Activated gamma-delta T cell (primary cell): ENCODE results near the gene SLC35E2B.
A peak's percentile ranks its signal among the peaks of the same experiment; 100 is the strongest.
"Not testable (repeated sequence)": the region's sequence is repeated elsewhere in the genome, so short reads cannot be mapped to it uniquely, and the experiment has no call there.

Experiments used
- DNase-seq: peaks from one replicate; lab custom pipeline; 2025; lab: John Stamatoyannopoulos, UW

SLC35E2B gene

DNA sequence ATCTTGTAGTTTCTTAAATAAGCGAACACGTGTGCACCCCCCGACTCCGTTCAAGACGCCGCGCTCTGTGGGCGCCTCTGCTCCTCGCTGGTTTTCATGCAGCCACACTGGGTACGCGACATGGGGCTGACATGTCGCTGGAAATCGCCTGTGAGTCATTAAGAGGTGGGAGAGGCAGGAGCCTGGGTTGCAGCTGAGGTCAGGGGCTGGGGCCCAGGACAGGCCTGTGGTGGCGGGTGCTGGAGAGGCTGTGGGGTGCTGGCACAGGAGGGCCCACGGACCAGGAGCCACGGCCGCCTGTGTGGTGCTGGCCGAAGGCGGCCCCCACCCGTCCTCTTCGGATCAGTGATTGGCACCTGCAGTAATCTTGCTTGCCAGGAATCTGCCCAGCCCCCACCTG is 17.8 kb downstream of the SLC35E2B start:
- not testable (repeated sequence) for DNase-seq

GRCh38 chr1:1672181-1672965 is 20.2 kb downstream of the SLC35E2B start:
- DNase-seq: no peak

DNA sequence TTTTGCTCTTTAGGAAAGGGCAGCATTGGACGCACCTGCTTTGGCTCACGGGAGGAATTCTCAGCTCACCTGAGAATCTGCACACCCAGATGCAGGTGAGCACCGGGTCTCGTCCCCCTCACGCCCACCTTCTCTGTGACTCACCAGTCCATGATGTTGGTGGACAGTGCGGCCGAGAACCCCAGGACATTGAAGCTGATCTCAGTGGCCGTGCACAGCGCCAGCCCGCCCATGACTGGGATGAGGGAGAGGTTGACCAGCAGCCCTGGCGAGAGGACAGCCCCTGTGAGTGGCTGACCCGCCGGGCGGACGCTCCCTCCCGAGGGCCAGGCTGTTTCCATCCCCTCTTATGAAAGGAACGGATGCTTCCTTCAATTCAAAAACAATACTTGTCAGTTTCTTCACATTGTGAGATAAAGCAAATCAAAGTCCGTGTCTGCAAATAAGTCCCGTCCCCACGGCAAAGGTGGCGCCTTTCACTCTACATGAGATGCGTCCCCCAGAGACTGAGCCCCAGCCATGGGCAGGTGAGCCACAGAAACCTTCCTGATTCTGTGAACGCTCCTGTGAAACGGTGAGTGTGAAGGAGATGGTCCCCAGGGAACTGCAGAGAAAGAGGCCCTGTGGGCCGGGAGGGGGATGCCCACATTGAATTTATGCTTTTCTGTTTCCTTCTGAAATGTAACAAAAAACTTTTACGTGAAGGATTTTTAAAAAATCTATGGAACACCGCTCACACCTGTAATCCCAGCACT is 21.1 kb downstream of the SLC35E2B start:
- no peak for DNase-seq

- no peak for DNase-seq
Observed at GRCh38 chr1:1670866-1671265, 21.7 kb downstream of the SLC35E2B start.

GRCh38 chr1:1669468-1670440 is 22.8 kb downstream of the SLC35E2B start:
- no peak for DNase-seq

GRCh38 chr1:1666526-1666925 is 26.1 kb downstream of the SLC35E2B start:
- DNase-seq: no peak

- no peak for DNase-seq
Observed at GRCh38 chr1:1665815-1666251, 26.8 kb downstream of the SLC35E2B start.

GRCh38 chr1:1664941-1665814 is 27.4 kb downstream of the SLC35E2B start:
- no peak for DNase-seq

- DNase-seq: not testable (repeated sequence)
Observed at GRCh38 chr1:1664318-1664717, 28.3 kb downstream of the SLC35E2B start.

GRCh38 chr1:1662830-1663560 is 29.6 kb downstream of the SLC35E2B start:
- not testable (repeated sequence) for DNase-seq

DNA sequence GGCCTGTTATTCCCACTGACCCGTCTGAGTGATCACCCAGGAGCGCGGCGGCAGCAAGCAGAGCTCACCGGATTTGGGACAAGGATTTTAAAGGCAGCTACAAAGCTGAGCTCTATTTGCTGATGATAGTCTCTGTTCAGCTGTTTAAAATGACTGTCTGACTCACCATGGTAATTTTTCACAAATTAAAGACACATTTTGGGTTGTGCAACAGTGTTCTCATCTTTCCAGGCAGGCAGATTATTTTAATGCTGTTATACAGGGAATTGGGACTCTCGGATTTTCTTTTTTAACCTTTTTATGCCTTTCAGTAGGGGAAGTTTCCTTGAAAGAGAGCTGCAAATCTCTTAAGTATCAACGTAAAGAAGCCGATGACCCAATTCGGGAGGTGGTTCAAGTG is 30.2 kb downstream of the SLC35E2B start:
- DNase-seq: not testable (repeated sequence)

DNA sequence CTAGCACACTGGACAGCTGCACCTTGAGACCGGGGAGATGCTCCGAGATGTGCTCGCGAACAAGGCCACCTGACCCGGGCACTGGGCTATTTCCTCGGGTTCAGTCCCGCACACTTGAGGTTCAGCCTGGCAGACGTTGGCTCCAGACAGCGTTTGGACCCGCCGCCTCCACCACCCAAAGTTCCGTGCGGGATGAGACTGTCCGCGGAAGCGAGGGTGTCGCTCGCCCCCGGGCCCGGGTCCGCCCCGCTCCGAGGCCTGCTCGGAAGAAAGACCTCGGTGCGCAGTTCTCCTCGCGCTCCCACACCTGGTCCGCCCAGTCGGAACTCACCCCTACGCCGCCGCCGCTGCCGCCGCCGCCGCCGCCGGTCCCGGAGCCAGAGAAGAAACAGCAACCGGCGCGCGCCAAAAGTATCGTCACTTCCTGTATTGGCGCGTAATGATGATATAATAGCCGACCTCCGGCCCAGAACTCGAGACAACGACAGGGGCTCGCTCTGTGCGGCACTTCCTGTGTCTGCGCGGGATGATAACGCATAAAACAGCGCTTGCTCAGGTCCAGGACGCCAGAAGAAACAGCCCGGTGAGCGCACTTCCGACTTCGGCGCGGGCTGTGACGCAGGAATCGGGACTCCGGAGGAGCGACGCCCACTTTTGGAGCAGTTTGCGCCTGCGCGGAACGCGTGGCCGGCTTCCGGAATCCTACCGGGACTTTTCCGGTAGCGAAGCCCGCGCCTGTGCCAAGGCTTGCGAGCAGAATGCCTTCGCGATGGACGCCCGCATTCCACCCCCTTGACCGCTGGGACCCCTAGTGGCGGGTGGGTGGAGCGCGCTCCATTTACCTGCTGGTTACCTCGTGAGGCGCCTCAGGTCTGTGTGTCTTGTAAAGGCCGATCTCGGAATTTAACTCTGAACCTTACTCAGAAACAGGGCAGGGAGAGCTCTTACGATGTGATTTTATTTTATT is 33.7 kb downstream of the SLC35E2B start, which contains the start of gene CDK11B:
Gene CDK11B (minus strand): TSS at position 422 of the 967 bp plus-strand sequence. CDS start 1,519 bp downstream, outside the sequence.
- DNase-seq: peak; percentile 94

DNA sequence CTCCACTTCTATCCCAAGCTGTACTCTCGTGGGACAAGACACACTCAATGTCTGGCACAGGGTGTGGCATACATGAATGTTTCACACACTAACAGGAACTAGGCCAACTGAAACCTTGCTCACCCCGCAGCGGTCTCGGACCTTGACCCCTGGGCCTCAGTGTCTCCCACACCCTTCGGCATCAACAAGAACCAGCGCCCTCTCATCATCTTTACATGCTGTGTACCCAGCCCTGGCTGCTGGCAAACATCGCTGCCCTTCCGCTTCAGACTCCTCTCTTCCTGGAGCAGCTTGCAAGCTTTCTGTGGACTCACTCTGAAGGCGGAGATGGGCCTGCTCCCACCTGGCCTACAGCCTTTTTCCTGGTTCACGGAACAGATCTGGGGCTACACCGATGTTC is 44.3 kb downstream of the SLC35E2B start:
- DNase-seq: not testable (repeated sequence)

- DNase-seq: not testable (repeated sequence)
Observed at GRCh38 chr1:1647567-1648241, 44.9 kb downstream of the SLC35E2B start.

DNA sequence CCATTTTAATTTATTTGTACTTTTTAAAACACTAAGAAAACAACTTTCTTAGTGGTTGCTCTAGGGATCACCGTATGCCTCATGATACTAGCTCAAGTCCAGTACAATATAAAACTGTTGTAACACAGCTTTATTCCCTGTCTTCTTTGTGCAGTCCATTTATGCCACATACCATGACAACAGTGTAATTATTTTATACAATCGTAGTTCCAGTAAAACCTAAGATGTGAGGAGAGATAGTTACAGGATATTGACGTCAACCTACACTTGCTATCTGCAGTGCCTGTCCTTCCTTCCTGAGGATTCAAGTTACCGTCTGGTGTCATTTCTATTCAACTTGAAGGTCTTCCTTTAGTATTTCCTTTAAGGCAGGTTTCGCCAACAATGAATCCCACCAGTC is 46.3 kb downstream of the SLC35E2B start:
- DNase-seq: not testable (repeated sequence)

- not testable (repeated sequence) for DNase-seq
Observed at GRCh38 chr1:1640711-1641461, 51.7 kb downstream of the SLC35E2B start.

- DNase-seq: not testable (repeated sequence)
Observed at GRCh38 chr1:1640081-1640480, 52.5 kb downstream of the SLC35E2B start.
